Measurements from ENCODE around the gene TM9SF4.

TM9SF4 gene

GRCh38 chr20:32159766-32160221 is 50.3 kb downstream of the TM9SF4 start:
- no peak overlapping the region for H3K27ac ChIP-seq
- no peaks in the 10 kb centered on the region for H3K4me1 ChIP-seq
- H2AFZ ChIP-seq, result no peak overlapping the region
- H3K27me3 ChIP-seq (ENCODE audit: control insufficient read depth, insufficient read depth, low read length), result no peaks in the 10 kb centered on the region
- H3K4me2 ChIP-seq (ENCODE audit: low read length), result no peak overlapping the region
- H3K9me3 ChIP-seq (ENCODE audit: control insufficient read depth, low read length), result no peaks in the 10 kb centered on the region
- H3K79me2 ChIP-seq, result no peaks in the 10 kb centered on the region
- H3K9ac ChIP-seq, result no peak overlapping the region
- TF ChIP-seq CTCF (IDR thresholded peaks at IDR 0.05), result no peak
- H3K4me3 ChIP-seq (ENCODE audit: low read depth, low read length), result no peak overlapping the region
- H3K36me3 ChIP-seq (ENCODE audit: control insufficient read depth, insufficient read depth, low read length), result no peaks in the 10 kb centered on the region

DNA sequence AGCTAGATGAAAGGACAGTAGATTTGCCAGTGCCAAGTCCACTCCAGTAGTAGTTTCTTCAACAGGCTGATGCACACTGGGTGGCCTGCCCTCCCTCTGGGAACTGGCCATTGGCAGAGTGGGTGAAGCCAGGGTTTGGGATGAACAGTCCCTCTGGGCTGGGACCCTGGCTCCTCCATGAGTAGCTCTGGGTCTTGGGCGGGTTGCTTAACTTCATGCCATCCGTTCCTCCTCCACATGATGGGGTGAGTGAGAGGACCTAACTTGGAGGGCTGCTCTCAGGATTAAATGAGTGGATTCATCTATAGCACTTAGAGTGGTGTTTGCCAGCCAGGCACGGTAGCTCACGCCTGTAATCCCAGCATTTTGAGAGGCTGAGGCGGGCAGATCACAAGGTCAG is 50.8 kb downstream of the TM9SF4 start:
- Histone ChIP-seq H3K4me2 (ENCODE audit: low read length) (no peak overlapping the region), H2AFZ (no peak overlapping the region), H3K4me1 (no peaks in the 10 kb centered on the region), H3K27me3 (ENCODE audit: control insufficient read depth, insufficient read depth, low read length) (no peaks in the 10 kb centered on the region), H3K27ac (no peak overlapping the region), H3K9me3 (ENCODE audit: control insufficient read depth, low read length) (no peaks in the 10 kb centered on the region), H3K36me3 (ENCODE audit: control insufficient read depth, insufficient read depth, low read length) (no peaks in the 10 kb centered on the region), H3K4me3 (ENCODE audit: low read depth, low read length) (no peak overlapping the region), H3K79me2 (no peaks in the 10 kb centered on the region), H3K9ac (no peak overlapping the region)
- TF ChIP-seq CTCF (IDR thresholded peaks at IDR 0.05), result no peak

DNA sequence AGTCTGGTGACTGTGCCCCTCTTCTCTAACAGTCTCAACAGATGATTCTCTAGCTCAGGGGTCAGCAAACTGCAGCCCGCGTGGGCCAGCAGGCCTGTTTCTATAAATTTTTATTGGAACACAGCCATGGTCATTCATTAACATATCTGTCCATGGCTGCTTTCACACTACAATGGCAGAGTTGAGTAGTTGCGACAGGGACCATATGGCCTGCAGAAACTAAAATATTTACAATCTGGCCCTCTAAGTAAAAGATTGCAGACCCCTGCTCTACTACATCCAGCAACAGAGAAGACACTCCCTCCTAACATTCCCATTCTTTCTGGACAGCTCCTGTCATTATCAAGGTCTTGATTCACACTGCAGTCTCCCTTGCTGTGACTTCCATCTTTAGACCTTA is 52.8 kb downstream of the TM9SF4 start:
- Histone ChIP-seq H3K27me3 (ENCODE audit: control insufficient read depth, insufficient read depth, low read length) (no peaks in the 10 kb centered on the region), H3K4me2 (ENCODE audit: low read length) (no peak overlapping the region), H3K9me3 (ENCODE audit: control insufficient read depth, low read length) (no peaks in the 10 kb centered on the region), H3K79me2 (no peaks in the 10 kb centered on the region), H2AFZ (no peak overlapping the region), H3K36me3 (ENCODE audit: control insufficient read depth, insufficient read depth, low read length) (no peaks in the 10 kb centered on the region), H3K27ac (no peak overlapping the region), H3K9ac (no peak overlapping the region), H3K4me3 (ENCODE audit: low read depth, low read length) (no peak overlapping the region), H3K4me1 (no peaks in the 10 kb centered on the region)
- TF ChIP-seq CTCF (IDR thresholded peaks at IDR 0.05), result no peak

DNA sequence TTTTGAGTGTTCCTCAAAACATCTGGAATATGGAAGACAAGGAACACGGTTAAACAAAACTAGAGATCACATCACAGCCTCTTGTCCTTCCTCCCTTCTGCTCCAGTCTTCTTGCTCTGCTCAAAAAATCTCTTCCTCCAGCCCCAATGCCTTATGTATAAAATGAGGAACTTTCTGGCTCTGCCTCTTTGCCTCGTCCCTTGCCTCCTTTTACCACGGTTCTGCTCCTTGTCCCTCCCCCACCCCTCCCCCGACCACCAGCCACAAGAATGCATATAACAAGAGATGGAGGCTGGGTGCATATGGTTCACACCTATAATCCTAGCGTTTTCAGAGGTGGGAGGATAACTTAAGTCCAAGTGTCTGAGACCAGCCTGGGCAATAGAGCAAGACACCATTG is 54.4 kb downstream of the TM9SF4 start:
- Histone ChIP-seq H3K4me3 (ENCODE audit: low read depth, low read length) (no peak overlapping the region), H3K79me2 (no peaks in the 10 kb centered on the region), H3K36me3 (ENCODE audit: control insufficient read depth, insufficient read depth, low read length) (no peaks in the 10 kb centered on the region), H3K4me2 (ENCODE audit: low read length) (no peak overlapping the region), H3K9ac (no peak overlapping the region), H3K27ac (no peak overlapping the region), H3K9me3 (ENCODE audit: control insufficient read depth, low read length) (no peaks in the 10 kb centered on the region), H3K4me1 (peaks cover 2% of the 10 kb centered on the region), H2AFZ (no peak overlapping the region), H3K27me3 (ENCODE audit: control insufficient read depth, insufficient read depth, low read length) (no peaks in the 10 kb centered on the region)
- TF ChIP-seq CTCF (IDR thresholded peaks at IDR 0.05), result no peak

- H3K4me1 ChIP-seq, result peaks cover 2% of the 10 kb centered on the region
- H3K27ac ChIP-seq, result no peak overlapping the region
- H3K79me2 ChIP-seq, result no peaks in the 10 kb centered on the region
- H3K36me3 ChIP-seq (ENCODE audit: control insufficient read depth, insufficient read depth, low read length), result no peaks in the 10 kb centered on the region
- no peak overlapping the region for H3K4me2 ChIP-seq (ENCODE audit: low read length)
- no peak overlapping the region for H3K9ac ChIP-seq
- H3K4me3 ChIP-seq (ENCODE audit: low read depth, low read length), result no peak overlapping the region
- no peaks in the 10 kb centered on the region for H3K27me3 ChIP-seq (ENCODE audit: control insufficient read depth, insufficient read depth, low read length)
- no peak overlapping the region for H2AFZ ChIP-seq
- no peak for TF ChIP-seq CTCF (IDR thresholded peaks at IDR 0.05)
- no peaks in the 10 kb centered on the region for H3K9me3 ChIP-seq (ENCODE audit: control insufficient read depth, low read length)
These were observed 55.6 kb downstream of the TM9SF4 start for GRCh38 chr20:32164984-32165735.

Data from parathyroid adenoma (tissue), 2 donors.